ENCODE data around the gene LMTK3.

Gene LMTK3

GRCh38 chr19:48443731-48444128, 67.9 kb downstream of the LMTK3 start:
- no peak for DNase-seq

- DNase-seq: no peak
Observed at GRCh38 chr19:48443256-48443655, 68.4 kb downstream of the LMTK3 start.

- no peak for DNase-seq
Observed at GRCh38 chr19:48442116-48443035, 69.3 kb downstream of the LMTK3 start.

- no peak for DNase-seq
Observed at GRCh38 chr19:48441360-48442050, 70.1 kb downstream of the LMTK3 start.

- DNase-seq: no peak
Observed at GRCh38 chr19:48436586-48436985, 75.0 kb downstream of the LMTK3 start.

All from stimulated activated CD4-positive, alpha-beta T cell treated with anti-CD3 and anti-CD28 coated beads, Interleukin-1b, Interleukin-23, amount 100 ng/mL, for 48 hours (primary cell).